ENCODE measurements around the gene MGRN1. TPM values are rescaled to one million over a fixed set of nuclear protein-coding genes. Genes with fewer than 3 reads are reported as not detected.

The MGRN1 gene
- 10 to 100 TPM; 56.0 to 64.5 TPM for total RNA-seq

- H3K9me3 ChIP-seq: no peaks in the 10 kb centered on the region
- TF ChIP-seq CTCF (IDR thresholded peaks at IDR 0.05): peak; percentile 83
- peak within 1 kb of the TSS; percentile 96 for H3K4me3 ChIP-seq
- peak within 1 kb of the TSS; percentile 82 to 88 for H3K27ac ChIP-seq
- H3K4me1 ChIP-seq (ENCODE audit: control insufficient read depth in 1 of 2, low read depth in 2 of 2): peaks cover 16 to 21% of the 10 kb centered on the region in 2 donors
- peak; percentile 80 for DNase-seq (ENCODE audit: low spot score)
- H3K36me3 ChIP-seq: no peaks in the 10 kb centered on the region
- no peaks in the 10 kb centered on the region for H3K27me3 ChIP-seq (replicated peaks; ENCODE audit: insufficient read depth)
- peak; percentile 92 for ATAC-seq (ENCODE audit: insufficient number of reproducible peaks, low FRiP score, low read depth)
Measured at GRCh38 chr16:4624015-4624826, at the start of gene MGRN1. TSS of gene MGRN1 (plus strand) at chr16:4624826. CDS start at chr16:4624961, 135 bp downstream.

GRCh38 chr16:4574919-4575705 lies 49.5 kb upstream of the MGRN1 start:
- no peaks in the 10 kb centered on the region for H3K36me3 ChIP-seq
- H3K27ac ChIP-seq: no peak overlapping the region
- H3K27me3 ChIP-seq (replicated peaks; ENCODE audit: insufficient read depth): no peaks in the 10 kb centered on the region
- DNase-seq (ENCODE audit: low spot score): no peak
- no peak for ATAC-seq (ENCODE audit: insufficient number of reproducible peaks, low FRiP score, low read depth)
- no peak overlapping the region for H3K4me3 ChIP-seq
- no peaks in the 10 kb centered on the region for H3K4me1 ChIP-seq (ENCODE audit: control insufficient read depth in 1 of 2, low read depth in 2 of 2)
- no peak for TF ChIP-seq CTCF (IDR thresholded peaks at IDR 0.05)
- no peaks in the 10 kb centered on the region for H3K9me3 ChIP-seq

GRCh38 chr16:4576008-4576407 lies 48.6 kb upstream of the MGRN1 start:
- Histone ChIP-seq H3K4me3 (no peak overlapping the region), H3K27ac (no peak overlapping the region), H3K36me3 (no peaks in the 10 kb centered on the region), H3K27me3 (replicated peaks; ENCODE audit: insufficient read depth) (no peaks in the 10 kb centered on the region), H3K9me3 (no peaks in the 10 kb centered on the region), H3K4me1 (ENCODE audit: control insufficient read depth in 1 of 2, low read depth in 2 of 2) (no peaks in the 10 kb centered on the region)
- ATAC-seq (ENCODE audit: insufficient number of reproducible peaks, low FRiP score, low read depth) (no peak), DNase-seq (ENCODE audit: low spot score) (no peak)
- TF ChIP-seq CTCF (IDR thresholded peaks at IDR 0.05): no peak

- Histone ChIP-seq H3K27me3 (replicated peaks; ENCODE audit: insufficient read depth) (no peaks in the 10 kb centered on the region), H3K27ac (no peak overlapping the region), H3K4me3 (no peak overlapping the region), H3K4me1 (ENCODE audit: control insufficient read depth in 1 of 2, low read depth in 2 of 2) (no peaks in the 10 kb centered on the region), H3K9me3 (no peaks in the 10 kb centered on the region), H3K36me3 (no peaks in the 10 kb centered on the region)
- DNase-seq (ENCODE audit: low spot score) (no peak), ATAC-seq (ENCODE audit: insufficient number of reproducible peaks, low FRiP score, low read depth) (no peak)
- no peak for TF ChIP-seq CTCF (IDR thresholded peaks at IDR 0.05)
Measured at GRCh38 chr16:4578961-4579530, 45.6 kb upstream of the MGRN1 start.

GRCh38 chr16:4580250-4580649 lies 44.4 kb upstream of the MGRN1 start:
- ATAC-seq (ENCODE audit: insufficient number of reproducible peaks, low FRiP score, low read depth) (no peak), DNase-seq (ENCODE audit: low spot score) (no peak)
- Histone ChIP-seq H3K36me3 (no peaks in the 10 kb centered on the region), H3K27me3 (replicated peaks; ENCODE audit: insufficient read depth) (no peaks in the 10 kb centered on the region), H3K4me1 (ENCODE audit: control insufficient read depth in 1 of 2, low read depth in 2 of 2) (no peaks in the 10 kb centered on the region), H3K27ac (no peak overlapping the region), H3K9me3 (no peaks in the 10 kb centered on the region), H3K4me3 (no peak overlapping the region)
- TF ChIP-seq CTCF (IDR thresholded peaks at IDR 0.05): no peak

All from thoracic aorta (tissue), 2 donors.